OCI-LY1 (cell line): Measurements from ENCODE around the gene ASL.

Experiments used
- EZH2 ChIP-seq: fragments of 200-600 bp; sonication (generic), shearing (Covaris generic); IDR thresholded peaks from 2 replicates; pipeline ENCODE4 v1.8.0; 2017; ENCODE audit warnings: borderline replicate concordance, mixed run types, mild to moderate bottlenecking, antibody characterized with exemption, low read length, moderate library complexity, mixed read lengths
- TF ChIP-seq, protein P1 (sequence below): fragments of 200-600 bp; sonication (generic), shearing (Covaris generic); IDR thresholded peaks from 2 replicates; pipeline ENCODE4 v1.5.1; 2017; ENCODE audit warnings: mild to moderate bottlenecking, antibody characterized with exemption, low read length, moderate library complexity, mixed read lengths

DNA sequence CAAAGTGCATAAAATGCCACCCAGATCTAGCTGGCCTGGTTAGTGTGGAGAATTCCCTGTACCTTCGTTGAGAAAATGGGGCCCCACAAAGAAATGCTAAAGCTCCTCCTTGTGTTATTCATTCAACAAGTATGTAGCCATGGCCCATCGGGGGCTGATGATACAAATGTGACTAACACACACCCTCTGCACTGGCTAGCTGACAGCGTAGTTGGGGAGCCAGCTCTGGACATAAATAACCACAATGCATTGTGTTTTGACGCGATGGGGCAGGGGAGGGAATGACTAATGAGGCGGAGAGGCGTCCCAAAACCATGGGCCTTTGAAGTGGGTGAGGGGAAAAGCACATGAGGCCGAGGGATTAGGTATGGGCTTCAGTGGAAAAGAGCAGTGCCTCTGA lies 28.2 kb upstream of the ASL start:
- TF ChIP-seq, protein P1, sequence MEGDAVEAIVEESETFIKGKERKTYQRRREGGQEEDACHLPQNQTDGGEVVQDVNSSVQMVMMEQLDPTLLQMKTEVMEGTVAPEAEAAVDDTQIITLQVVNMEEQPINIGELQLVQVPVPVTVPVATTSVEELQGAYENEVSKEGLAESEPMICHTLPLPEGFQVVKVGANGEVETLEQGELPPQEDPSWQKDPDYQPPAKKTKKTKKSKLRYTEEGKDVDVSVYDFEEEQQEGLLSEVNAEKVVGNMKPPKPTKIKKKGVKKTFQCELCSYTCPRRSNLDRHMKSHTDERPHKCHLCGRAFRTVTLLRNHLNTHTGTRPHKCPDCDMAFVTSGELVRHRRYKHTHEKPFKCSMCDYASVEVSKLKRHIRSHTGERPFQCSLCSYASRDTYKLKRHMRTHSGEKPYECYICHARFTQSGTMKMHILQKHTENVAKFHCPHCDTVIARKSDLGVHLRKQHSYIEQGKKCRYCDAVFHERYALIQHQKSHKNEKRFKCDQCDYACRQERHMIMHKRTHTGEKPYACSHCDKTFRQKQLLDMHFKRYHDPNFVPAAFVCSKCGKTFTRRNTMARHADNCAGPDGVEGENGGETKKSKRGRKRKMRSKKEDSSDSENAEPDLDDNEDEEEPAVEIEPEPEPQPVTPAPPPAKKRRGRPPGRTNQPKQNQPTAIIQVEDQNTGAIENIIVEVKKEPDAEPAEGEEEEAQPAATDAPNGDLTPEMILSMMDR = no peak
- TF ChIP-seq EZH2 = no peak
